ENCODE measurements around the gene CDC14A. TPM values are rescaled to one million over a fixed set of nuclear protein-coding genes. Genes with fewer than 3 reads are reported as not detected.

The CDC14A gene
- total RNA-seq, 1 donor from 2014 or later: 20.6 TPM

DNA sequence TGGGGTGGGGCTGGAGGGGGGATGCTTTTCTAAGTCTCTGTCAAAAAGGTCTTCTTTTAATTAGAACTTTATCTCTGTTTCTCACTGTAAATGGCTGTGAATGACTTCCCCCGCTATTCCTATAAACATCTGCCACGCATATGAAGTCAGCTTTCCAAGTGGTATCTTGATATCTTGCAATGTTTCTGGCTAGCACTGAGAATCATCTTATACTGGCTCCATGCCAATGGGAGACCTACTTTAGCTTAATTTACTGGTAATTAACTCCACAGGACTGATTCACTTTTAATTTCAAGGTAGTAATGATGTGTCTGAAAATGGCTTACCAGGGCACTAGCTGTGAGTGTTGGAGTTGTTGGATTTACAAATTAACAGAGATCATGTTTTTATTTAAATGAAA lies 190.0 kb downstream of the CDC14A start:
- DNase-seq: no peak

GRCh38 chr1:100543640-100544039 lies 191.3 kb downstream of the CDC14A start:
- DNase-seq: peak; percentile 18

- no peak for DNase-seq
Measured at GRCh38 chr1:100544791-100545190, 192.5 kb downstream of the CDC14A start.

GRCh38 chr1:100545855-100546254 lies 193.5 kb downstream of the CDC14A start:
- no peak for DNase-seq

DNA sequence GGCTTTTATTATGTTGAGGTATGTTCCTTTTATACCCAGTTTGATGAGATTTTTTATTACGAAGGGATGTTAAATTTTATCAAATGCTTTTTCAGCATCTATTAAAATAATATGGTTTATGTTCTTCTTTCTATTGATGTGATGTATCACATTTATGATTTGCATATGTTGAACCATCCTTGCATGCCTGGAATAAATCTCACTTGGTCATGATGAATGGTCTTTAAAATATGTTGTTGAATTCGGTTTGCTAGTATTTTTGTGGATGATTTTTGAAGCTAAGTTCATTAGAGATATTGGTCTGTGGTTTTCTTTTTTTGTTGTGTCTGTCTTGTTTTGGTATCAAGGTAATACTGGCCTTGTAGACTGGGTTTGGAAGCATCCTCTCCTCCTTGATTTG lies 199.7 kb downstream of the CDC14A start:
- DNase-seq: no peak

- DNase-seq: no peak
Measured at GRCh38 chr1:100552922-100553321, 200.6 kb downstream of the CDC14A start.

DNA sequence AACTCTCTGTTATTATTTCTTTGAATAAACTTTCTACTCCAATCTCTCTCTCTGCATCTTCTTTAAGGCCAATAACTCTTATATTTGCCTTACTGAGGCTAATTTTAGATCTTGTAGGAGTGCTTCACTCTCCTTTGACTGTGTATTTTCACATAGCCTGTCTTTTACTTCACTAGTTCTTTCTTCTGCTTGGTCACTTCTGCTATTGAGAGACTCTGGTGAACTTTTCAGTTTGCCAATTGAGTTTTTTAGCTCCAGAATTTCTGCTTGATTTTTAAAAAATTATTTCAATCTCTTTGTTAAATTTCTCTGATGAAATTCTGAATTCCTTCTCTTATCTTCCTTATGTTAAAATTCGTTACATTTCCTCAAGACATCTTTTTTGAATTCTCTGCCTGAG lies 203.9 kb downstream of the CDC14A start:
- DNase-seq: no peak

GRCh38 chr1:100556925-100557605 lies 204.8 kb downstream of the CDC14A start:
- no peak for DNase-seq

DNA sequence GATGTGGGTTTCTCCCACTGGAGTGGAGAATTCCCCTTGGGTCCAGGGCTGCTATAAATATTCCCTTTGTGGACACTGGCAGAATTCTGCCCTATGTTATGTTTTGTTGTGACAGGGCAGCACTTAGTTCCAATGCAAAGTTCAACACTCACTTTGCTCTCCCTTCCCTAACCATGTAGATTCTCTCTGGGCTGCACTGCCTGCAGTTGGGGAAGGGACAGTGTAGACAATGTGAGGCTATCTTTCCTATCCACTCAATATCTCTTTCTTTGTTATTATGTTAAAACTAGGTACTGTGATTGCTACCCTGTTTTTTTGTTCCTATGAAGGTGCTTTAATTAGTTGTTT lies 205.3 kb downstream of the CDC14A start:
- DNase-seq: no peak

- no peak for DNase-seq
Measured at GRCh38 chr1:100565533-100565932, 213.2 kb downstream of the CDC14A start.

- no peak for DNase-seq
Measured at GRCh38 chr1:100565937-100566699, 213.8 kb downstream of the CDC14A start.

GRCh38 chr1:100567062-100567461 lies 214.8 kb downstream of the CDC14A start:
- no peak for DNase-seq

Other genes starting within 250 kb of the CDC14A start
- 3.2 and 5.9 TPM in 2 replicates for gene SASS6, start 219.6 kb upstream of the CDC14A start, total RNA-seq
- 8.0 and 12.7 TPM in 2 replicates for gene TRMT13, start 219.3 kb upstream of the CDC14A start, total RNA-seq
- gene LRRC39, start 174.2 kb upstream of the CDC14A start, total RNA-seq: 0.09 TPM in 1 of 2 replicates, not detected in the other
- gene DBT, start 102.7 kb upstream of the CDC14A start, total RNA-seq: 5.4 and 9.9 TPM in 2 replicates
- 41.0 and 48.7 TPM in 2 replicates for gene RTCA, start 86.3 kb upstream of the CDC14A start, total RNA-seq
- gene GPR88, start 185.6 kb downstream of the CDC14A start, total RNA-seq: not detected in 2 replicates